H9 (cell line): ENCODE measurements around the gene COA1. TPM values are rescaled to one million over a fixed set of nuclear protein-coding genes. Genes with fewer than 3 reads are reported as not detected.

ENCODE experiments used
- DNase-seq: peaks from one replicate; pipeline ENCODE4 v3.0.0-alpha.2; 2017
- H2AFZ ChIP-seq: one replicate; pipeline ENCODE4 v1.6.1; 2013; ENCODE audit warnings: mild to moderate bottlenecking, low read length, control low read depth, moderate library complexity
- H2AK5ac ChIP-seq: 2 replicates; pipeline ENCODE4 v1.6.1; 2013; ENCODE audit warnings: low read length, control low read depth, mixed read lengths; ENCODE audit not compliant: insufficient read length
- H2BK120ac ChIP-seq: one replicate; pipeline ENCODE4 v1.6.1; 2013; ENCODE audit warnings: low read depth, mild to moderate bottlenecking, low read length, control low read depth, inconsistent platforms; ENCODE audit not compliant: poor library complexity, severe bottlenecking
- H2BK12ac ChIP-seq: 2 replicates; pipeline ENCODE4 v1.6.1; 2013; ENCODE audit warnings: low read length, control low read depth, mixed read lengths, low read depth; ENCODE audit not compliant: insufficient read length
- H2BK15ac ChIP-seq: 2 replicates; pipeline ENCODE4 v1.6.1; 2013; ENCODE audit warnings: low read depth, low read length, control low read depth
- H2BK20ac ChIP-seq: one replicate; pipeline ENCODE4 v1.6.1; 2013; ENCODE audit warnings: low read depth, mild to moderate bottlenecking, low read length, control low read depth, inconsistent platforms; ENCODE audit not compliant: poor library complexity, severe bottlenecking
- H2BK5ac ChIP-seq: 2 replicates; pipeline ENCODE4 v1.6.1; 2013; ENCODE audit warnings: low read length, control low read depth, mixed read lengths; ENCODE audit not compliant: insufficient read length
- H3K14ac ChIP-seq: 2 replicates; pipeline ENCODE4 v1.6.1; 2013; ENCODE audit warnings: low read length, control low read depth; ENCODE audit not compliant: insufficient read depth
- H3K18ac ChIP-seq: 2 replicates; pipeline ENCODE4 v1.6.1; 2013; ENCODE audit warnings: low read depth, mild to moderate bottlenecking, mixed read lengths, low read length, control low read depth; ENCODE audit not compliant: insufficient read length
- H3K23ac ChIP-seq: 2 replicates; pipeline ENCODE4 v1.6.1; 2013; ENCODE audit warnings: low read length, control low read depth, mixed read lengths, low read depth; ENCODE audit not compliant: insufficient read length
- H3K23me2 ChIP-seq: 2 replicates; pipeline ENCODE4 v1.6.1; 2013; ENCODE audit warnings: low read depth, mild to moderate bottlenecking, mixed read lengths, low read length, control low read depth; ENCODE audit not compliant: insufficient read length, poor library complexity, severe bottlenecking
- H3K27ac ChIP-seq: 2 replicates; pipeline ENCODE4 v1.5.1; 2013; ENCODE audit warnings: low read length, control low read depth, mixed read lengths, low read depth; ENCODE audit not compliant: insufficient read length
- H3K27me3 ChIP-seq: 2 replicates; pipeline ENCODE4 v1.6.1; 2013; ENCODE audit warnings: low read length, control low read depth, inconsistent platforms; ENCODE audit not compliant: insufficient read depth
- H3K4ac ChIP-seq: 2 replicates; pipeline ENCODE4 v1.6.1; 2013; ENCODE audit warnings: low read depth, mild to moderate bottlenecking, control low read depth, inconsistent platforms, low read length, moderate library complexity
- H3K4me1 ChIP-seq: 2 replicates; pipeline ENCODE4 v1.6.1; 2013; ENCODE audit warnings: low read length, control low read depth, inconsistent platforms; ENCODE audit not compliant: insufficient read depth
- H3K4me2 ChIP-seq: 2 replicates; pipeline ENCODE4 v1.6.1; 2013; ENCODE audit warnings: low read length, control low read depth, mixed read lengths; ENCODE audit not compliant: insufficient read length, insufficient read depth
- H3K56ac ChIP-seq: 2 replicates; pipeline ENCODE4 v1.6.1; 2013; ENCODE audit warnings: low read depth, mild to moderate bottlenecking, mixed read lengths, low read length, control low read depth; ENCODE audit not compliant: insufficient read length
- H3K79me1 ChIP-seq: 2 replicates; pipeline ENCODE4 v1.6.1; 2013; ENCODE audit warnings: low read depth, mild to moderate bottlenecking, moderate library complexity, low read length, control low read depth, inconsistent platforms; ENCODE audit not compliant: insufficient read depth, poor library complexity, severe bottlenecking
- H3K79me2 ChIP-seq: 2 replicates; pipeline ENCODE4 v1.6.1; 2013; ENCODE audit warnings: low read length, control low read depth, inconsistent platforms; ENCODE audit not compliant: insufficient read depth
- H3K9ac ChIP-seq: 2 replicates; pipeline ENCODE4 v1.6.1; 2013; ENCODE audit warnings: low read length, control low read depth, mixed read lengths; ENCODE audit not compliant: insufficient read length; ENCODE audit errors: extremely low read depth
- H3K9me3 ChIP-seq: one replicate; pipeline ENCODE4 v1.6.1; 2013; ENCODE audit warnings: low read depth, low read length, inconsistent platforms; ENCODE audit not compliant: control insufficient read depth
- H3T11ph ChIP-seq: one replicate; pipeline ENCODE4 v1.6.1; 2013; ENCODE audit warnings: mild to moderate bottlenecking, low read length, control low read depth, inconsistent platforms
- H4K20me1 ChIP-seq: one replicate; pipeline ENCODE4 v1.6.1; 2013; ENCODE audit not compliant: control insufficient read depth, insufficient read length, insufficient read depth
- H4K5ac ChIP-seq: 2 replicates; pipeline ENCODE4 v1.6.1; 2013; ENCODE audit warnings: low read depth, mild to moderate bottlenecking, mixed read lengths, low read length, control low read depth; ENCODE audit not compliant: insufficient read length
- H4K8ac ChIP-seq: replicated peaks from 2 replicates; pipeline ENCODE4 v1.6.1; 2013; ENCODE audit warnings: low read length, control low read depth, mixed read lengths, low read depth; ENCODE audit not compliant: insufficient read length
- H4K91ac ChIP-seq: 2 replicates; pipeline ENCODE4 v1.6.1; 2013; ENCODE audit warnings: low read depth, mild to moderate bottlenecking, moderate library complexity, mixed read lengths, low read length, control low read depth; ENCODE audit not compliant: insufficient read length
- H3K27ac Mint-ChIP-seq, 3 experiments: 2 replicates in 2 of 3; 3 replicates in 1 of 3; pipeline ENCODE4 v1.8.0; 2020 to 2021; ENCODE audit warnings: mixed read lengths in 3 of 3, mild to moderate bottlenecking in 1 of 3, moderate library complexity in 1 of 3
- H3K27me3 Mint-ChIP-seq: 2 replicates; pipeline ENCODE4 v1.8.0; 2021; ENCODE audit warnings: low read depth, mild to moderate bottlenecking, moderate library complexity, mixed read lengths
- H3K36me3 Mint-ChIP-seq, 3 experiments: 2 replicates in 2 of 3; 3 replicates in 1 of 3; pipeline ENCODE4 v1.8.0; 2020 to 2021; ENCODE audit warnings: low read depth in 3 of 3, mixed read lengths in 3 of 3; ENCODE audit not compliant: insufficient read depth in 1 of 3
- H3K4me1 Mint-ChIP-seq, 2 experiments: 2 replicates each; pipeline ENCODE4 v1.8.0; 2020; ENCODE audit warnings: mixed read lengths in 2 of 2
- H3K4me3 Mint-ChIP-seq, 2 experiments: 2 replicates in 1 of 2; 3 replicates in 1 of 2; pipeline ENCODE4 v1.8.0; 2020 to 2021; ENCODE audit warnings: mild to moderate bottlenecking in 2 of 2, mixed read lengths in 2 of 2, moderate library complexity in 1 of 2
- H3K9me3 Mint-ChIP-seq, 2 experiments: 2 replicates in 1 of 2; 3 replicates in 1 of 2; pipeline ENCODE4 v1.8.0; 2020; ENCODE audit warnings: mild to moderate bottlenecking in 2 of 2, mixed read lengths in 2 of 2, moderate library complexity in 1 of 2
- CTCF ChIP-seq: fragments of 200-600 bp; sonication (generic); conservative IDR thresholded peaks from 3 replicates; pipeline ENCODE4 v1.8.0; 2021; ENCODE audit warnings: antibody characterized with exemption, mild to moderate bottlenecking
- total RNA-seq: library from RNA; stranded (reverse); gene quantifications from 2 replicates; pipeline ENCODE4 v1.2.1, GENCODE V29; 2021

The COA1 gene
- total RNA-seq, 1 experiment from 2014 or later, result 138 TPM

- TF ChIP-seq CTCF, result no peak
- H2BK15ac ChIP-seq, result no peak overlapping the region
- H3K9ac ChIP-seq, result no peak overlapping the region
- no peaks in the 10 kb centered on the region for H3K23me2 ChIP-seq
- H3T11ph ChIP-seq, result no peak overlapping the region
- H3K79me1 ChIP-seq, result peaks cover 3% of the 10 kb centered on the region
- H2BK20ac ChIP-seq, result no peak overlapping the region
- no peaks in the 10 kb centered on the region for H4K20me1 ChIP-seq
- peaks cover 33 to 50% (median 41%) of the 10 kb centered on the region in 3 experiments for H3K36me3 Mint-ChIP-seq
- H2AK5ac ChIP-seq, result no peak overlapping the region
- no peak overlapping the region for H4K5ac ChIP-seq
- H3K18ac ChIP-seq, result no peak overlapping the region
- H4K91ac ChIP-seq, result no peak overlapping the region
- DNase-seq, result no peak
- no peak overlapping the region for H3K27ac Mint-ChIP-seq
- H3K4me2 ChIP-seq, result no peak overlapping the region
- no peaks in the 10 kb centered on the region for H3K27me3 ChIP-seq
- H3K27ac ChIP-seq, result no peak overlapping the region
- no peak overlapping the region for H3K14ac ChIP-seq
- H2BK120ac ChIP-seq, result no peak overlapping the region
- no peak overlapping the region for H3K4me3 Mint-ChIP-seq
- no peak overlapping the region for H2BK12ac ChIP-seq
- no peak overlapping the region for H4K8ac ChIP-seq
- no peaks in the 10 kb centered on the region for H3K27me3 Mint-ChIP-seq
- H3K79me2 ChIP-seq, result peaks cover 11% of the 10 kb centered on the region; the same call in 1 of the 2 replicates
- H3K4me1 Mint-ChIP-seq, result peaks cover 24 to 31% of the 10 kb centered on the region in 2 experiments
- H3K23ac ChIP-seq, result no peak overlapping the region
- no peaks in the 10 kb centered on the region for H3K9me3 ChIP-seq
- no peak overlapping the region for H2BK5ac ChIP-seq
- no peak overlapping the region for H2AFZ ChIP-seq
- H3K9me3 Mint-ChIP-seq, result peaks cover 9 to 30% of the 10 kb centered on the region in 2 experiments; a peak in 4 of 5 replicates
- H3K4ac ChIP-seq, result no peak overlapping the region
- no peak overlapping the region for H3K56ac ChIP-seq
- no peaks in the 10 kb centered on the region; the same call in 1 of the 2 replicates for H3K4me1 ChIP-seq
These were observed 62.4 kb downstream of the COA1 start for GRCh38 chr7:43666938-43667337.
